Omental fat pad (tissue), 4 donors: Measurements from ENCODE around the gene YJEFN3. TPM values are rescaled to one million over a fixed set of nuclear protein-coding genes. Genes with fewer than 3 reads are reported as not detected.

Source experiments
- ATAC-seq: fragments of 150-250 bp; one replicate; pipeline ENCODE4 v1.9.1; 2016; ENCODE audit warnings: mild to moderate bottlenecking, moderate library complexity; ENCODE audit not compliant: low FRiP score
- DNase-seq: peaks from one replicate; pipeline ENCODE4 v3.0.0-alpha.2; 2019; ENCODE audit warnings: low spot score
- CTCF ChIP-seq, 3 donors: fragments of 450-650 bp; IDR thresholded peaks; one replicate each; pipeline ENCODE4 v1.5.1; 2016 to 2017; ENCODE audit warnings: antibody characterized with exemption in 3 of 3, mild to moderate bottlenecking in 3 of 3, moderate library complexity in 2 of 3
- total RNA-seq, 4 donors: library from RNA; depleted of rRNA; stranded (reverse); fragments of >200 nt; gene quantifications; one replicate each; pipeline ENCODE4 v1.1.0, GENCODE V29; 2016

YJEFN3 gene
- total RNA-seq, 4 donors from 2014 or later: 0.75 to 1.1 (median 0.90) TPM

- DNase-seq: no peak
- no peak for ATAC-seq
- no peak for TF ChIP-seq CTCF (IDR thresholded peaks at IDR 0.05)
Observed at GRCh38 chr19:19499272-19499995, 29.3 kb upstream of the YJEFN3 start.

GRCh38 chr19:19500975-19501644 is 27.6 kb upstream of the YJEFN3 start:
- ATAC-seq: no peak
- DNase-seq: no peak
- no peak for TF ChIP-seq CTCF (IDR thresholded peaks at IDR 0.05)

- DNase-seq (no peak), ATAC-seq (no peak)
- no peak for TF ChIP-seq CTCF (IDR thresholded peaks at IDR 0.05)
Observed at GRCh38 chr19:19501798-19502197, 26.9 kb upstream of the YJEFN3 start.

GRCh38 chr19:19502281-19502680 is 26.4 kb upstream of the YJEFN3 start:
- ATAC-seq: no peak
- no peak for TF ChIP-seq CTCF (IDR thresholded peaks at IDR 0.05)
- DNase-seq: no peak

GRCh38 chr19:19502808-19503602 is 25.7 kb upstream of the YJEFN3 start:
- TF ChIP-seq CTCF (IDR thresholded peaks at IDR 0.05): no peak
- DNase-seq: no peak
- no peak for ATAC-seq

- DNase-seq (no peak), ATAC-seq (no peak)
- no peak for TF ChIP-seq CTCF (IDR thresholded peaks at IDR 0.05)
Observed at GRCh38 chr19:19504754-19505668, 23.7 kb upstream of the YJEFN3 start.
